ENCODE results near the gene ZBTB8OS. TPM values are rescaled to one million over a fixed set of nuclear protein-coding genes. Genes with fewer than 3 reads are reported as not detected.
"Not testable (repeated sequence)": the region's sequence is repeated elsewhere in the genome, so short reads cannot be mapped to it uniquely, and the experiment has no call there.

ZBTB8OS gene
- total and polyA plus RNA-seq, 9 donors: 20.1 to 37.0 (median 25.5) TPM

DNA sequence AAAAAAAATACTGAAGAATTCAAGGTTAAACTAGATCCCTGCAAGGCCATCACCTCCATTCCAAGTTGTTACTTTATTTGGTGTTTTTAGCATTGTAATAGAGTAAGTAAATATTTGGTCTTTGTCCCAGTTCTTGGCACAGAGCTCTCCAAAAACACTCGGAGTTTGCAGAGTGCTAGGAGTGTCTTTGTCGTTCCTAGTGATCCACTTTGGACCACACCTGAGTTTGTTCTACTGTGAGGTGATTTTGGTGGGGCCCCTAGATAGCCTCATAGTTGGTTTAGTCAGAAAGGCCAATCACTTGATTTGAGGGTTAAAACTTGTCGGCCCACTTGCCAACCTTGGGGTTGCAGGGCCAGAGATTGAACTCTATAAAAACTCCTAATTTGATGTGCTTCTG, 26.6 kb upstream of the ZBTB8OS start:
- peaks cover 3% of the 10 kb centered on the region for H3K4me1 ChIP-seq (ENCODE audit: insufficient read depth)
- H3K27me3 ChIP-seq: no peaks in the 10 kb centered on the region
- intact Hi-C loops (cut with DNase I): no loop called here
- H3K4me3 ChIP-seq: no peak overlapping the region
- no peak for TF ChIP-seq EP300 (IDR thresholded peaks at IDR 0.05)
- H3K27ac ChIP-seq: no peak overlapping the region
- 10 to 20% (median 13%) methylated on average over 3 of the region's 3 CpGs for WGBS, 3 donors
- H3K36me3 ChIP-seq: no peaks in the 10 kb centered on the region
- H3K9me3 ChIP-seq: no peaks in the 10 kb centered on the region
- DNase-seq: no peak

DNA sequence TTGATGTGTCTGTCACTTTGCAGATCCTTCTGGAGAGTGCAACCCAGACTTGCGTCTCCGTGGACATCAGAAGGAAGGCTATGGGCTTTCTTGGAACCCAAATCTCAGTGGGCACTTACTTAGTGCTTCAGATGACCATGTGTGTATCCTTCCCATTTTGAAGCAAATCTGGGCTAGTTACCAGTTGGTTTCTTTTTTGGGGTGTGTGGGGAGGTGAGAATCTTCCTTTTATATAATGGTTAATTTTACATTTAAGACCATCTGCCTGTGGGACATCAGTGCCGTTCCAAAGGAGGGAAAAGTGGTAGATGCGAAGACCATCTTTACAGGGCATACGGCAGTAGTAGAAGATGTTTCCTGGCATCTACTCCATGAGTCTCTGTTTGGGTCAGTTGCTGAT, 18.4 kb upstream of the ZBTB8OS start:
- DNase-seq; H3K9me3 ChIP-seq; H3K36me3 ChIP-seq; intact Hi-C loops (cut with DNase I); H3K4me1 ChIP-seq (ENCODE audit: insufficient read depth); H3K27me3 ChIP-seq; H3K4me3 ChIP-seq; H3K27ac ChIP-seq: not testable (repeated sequence)
- WGBS, 3 donors: 88 to 94% (median 92%) methylated on average over 5 of the region's 5 CpGs

DNA sequence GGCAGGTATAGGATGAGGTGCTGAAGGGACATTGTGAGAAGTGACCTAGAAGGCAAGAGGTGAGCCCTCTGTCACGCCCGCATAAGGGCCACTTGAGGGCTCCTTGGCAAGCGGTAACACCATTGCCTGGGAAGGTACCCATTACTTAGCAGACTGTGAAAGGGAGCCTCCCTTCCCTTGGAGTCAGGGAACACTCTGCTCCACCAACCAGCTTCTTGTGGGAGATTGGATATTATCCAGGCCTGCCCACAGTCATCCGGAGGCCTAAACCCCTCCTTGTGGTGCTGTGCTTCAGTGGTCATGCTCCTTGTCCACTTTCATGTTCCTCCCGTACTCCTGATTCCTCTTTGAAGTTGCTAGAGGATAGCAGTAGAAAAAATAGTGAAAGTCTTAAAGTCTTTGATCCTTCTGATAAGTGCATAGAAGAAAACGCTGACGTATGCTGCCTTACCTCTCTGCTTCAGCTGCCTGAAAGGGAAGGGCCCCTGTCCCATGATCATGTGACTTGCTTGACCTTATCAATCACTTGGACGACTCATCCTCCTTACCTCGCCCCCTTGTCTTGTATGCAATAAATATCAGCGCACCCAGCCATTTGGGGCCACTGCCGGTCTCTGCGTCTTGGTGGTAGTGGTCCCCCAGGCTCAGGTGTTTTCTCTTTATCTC, 16.7 kb upstream of the ZBTB8OS start:
- intact Hi-C loops (cut with DNase I): no loop called here
- 75 to 80% (median 79%) methylated on average over 12 of the region's 12 CpGs for WGBS, 3 donors

DNA sequence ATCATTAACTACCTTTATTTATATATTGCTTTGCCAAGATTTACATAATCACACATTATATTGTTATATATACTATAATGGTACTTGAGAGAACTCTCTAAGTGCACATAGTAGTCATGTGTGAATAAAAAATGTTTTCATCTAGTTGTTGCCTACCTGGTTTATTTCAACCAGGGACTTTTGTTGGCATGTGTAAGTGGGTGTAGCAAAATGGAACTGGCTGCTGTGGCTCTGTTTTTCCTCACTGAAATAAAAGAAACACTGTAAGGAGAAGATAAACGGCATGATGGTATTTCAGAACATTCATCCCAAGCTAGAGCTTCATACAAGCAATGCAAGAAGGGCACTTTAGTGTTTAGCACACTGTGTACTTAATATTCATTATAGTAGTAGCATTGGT, 15.6 kb upstream of the ZBTB8OS start:
- intact Hi-C loops (cut with DNase I): no loop called here
- Histone ChIP-seq H3K27ac (no peak overlapping the region), H3K4me1 (ENCODE audit: insufficient read depth) (no peaks in the 10 kb centered on the region), H3K4me3 (no peak overlapping the region), H3K9me3 (no peaks in the 10 kb centered on the region), H3K27me3 (no peaks in the 10 kb centered on the region), H3K36me3 (no peaks in the 10 kb centered on the region)
- 15 to 33% (median 26%) methylated on average over 1 of the region's 1 CpG for WGBS, 3 donors
- TF ChIP-seq, protein P1, sequence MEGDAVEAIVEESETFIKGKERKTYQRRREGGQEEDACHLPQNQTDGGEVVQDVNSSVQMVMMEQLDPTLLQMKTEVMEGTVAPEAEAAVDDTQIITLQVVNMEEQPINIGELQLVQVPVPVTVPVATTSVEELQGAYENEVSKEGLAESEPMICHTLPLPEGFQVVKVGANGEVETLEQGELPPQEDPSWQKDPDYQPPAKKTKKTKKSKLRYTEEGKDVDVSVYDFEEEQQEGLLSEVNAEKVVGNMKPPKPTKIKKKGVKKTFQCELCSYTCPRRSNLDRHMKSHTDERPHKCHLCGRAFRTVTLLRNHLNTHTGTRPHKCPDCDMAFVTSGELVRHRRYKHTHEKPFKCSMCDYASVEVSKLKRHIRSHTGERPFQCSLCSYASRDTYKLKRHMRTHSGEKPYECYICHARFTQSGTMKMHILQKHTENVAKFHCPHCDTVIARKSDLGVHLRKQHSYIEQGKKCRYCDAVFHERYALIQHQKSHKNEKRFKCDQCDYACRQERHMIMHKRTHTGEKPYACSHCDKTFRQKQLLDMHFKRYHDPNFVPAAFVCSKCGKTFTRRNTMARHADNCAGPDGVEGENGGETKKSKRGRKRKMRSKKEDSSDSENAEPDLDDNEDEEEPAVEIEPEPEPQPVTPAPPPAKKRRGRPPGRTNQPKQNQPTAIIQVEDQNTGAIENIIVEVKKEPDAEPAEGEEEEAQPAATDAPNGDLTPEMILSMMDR (IDR thresholded peaks at IDR 0.05): no peak
- no peak for TF ChIP-seq EP300 (IDR thresholded peaks at IDR 0.05)
- no peak for TF ChIP-seq POLR2A (IDR thresholded peaks at IDR 0.05)
- no peak for DNase-seq

More for the DNA sequence above, 16.7 kb upstream of the ZBTB8OS start:
- H3K4me3 ChIP-seq: no peak overlapping the region
- DNase-seq: no peak
- H3K9me3 ChIP-seq: no peaks in the 10 kb centered on the region
- no peak overlapping the region for H3K27ac ChIP-seq
- H3K27me3 ChIP-seq: no peaks in the 10 kb centered on the region
- H3K36me3 ChIP-seq: no peaks in the 10 kb centered on the region
- TF ChIP-seq POLR2A (IDR thresholded peaks at IDR 0.05) (no peak), EP300 (IDR thresholded peaks at IDR 0.05) (no peak)
- TF ChIP-seq, protein P1 (IDR thresholded peaks at IDR 0.05): no peak
- no peaks in the 10 kb centered on the region for H3K4me1 ChIP-seq (ENCODE audit: insufficient read depth)

DNA sequence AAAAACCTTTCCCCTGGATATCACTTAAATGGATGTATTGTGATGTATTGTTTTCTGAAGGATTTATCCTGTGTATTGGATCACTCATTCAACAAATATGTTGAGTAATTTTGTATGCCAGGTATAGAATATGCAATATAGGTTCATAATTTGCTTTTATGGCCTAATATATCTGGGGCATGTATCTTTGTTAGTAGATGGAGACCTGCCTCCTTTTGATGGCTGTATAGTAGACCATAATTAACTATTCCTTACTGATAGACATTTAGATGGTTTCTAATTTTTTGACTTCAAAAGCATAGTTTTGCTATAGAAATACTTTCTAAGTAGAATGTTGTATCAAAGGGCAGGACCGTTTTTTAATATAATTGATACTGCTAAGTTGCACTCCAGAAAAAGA, 9.2 kb upstream of the ZBTB8OS start:
- 75 to 93% (median 85%) methylated on average over 1 of the region's 1 CpG for WGBS, 3 donors
- no peak overlapping the region for H3K27ac ChIP-seq
- no peak for DNase-seq
- H3K4me3 ChIP-seq: no peak overlapping the region
- TF ChIP-seq EP300 (IDR thresholded peaks at IDR 0.05): no peak
- TF ChIP-seq, protein P1 (IDR thresholded peaks at IDR 0.05): no peak
- no peak for TF ChIP-seq POLR2A (IDR thresholded peaks at IDR 0.05)
- H3K9me3 ChIP-seq: no peaks in the 10 kb centered on the region
- intact Hi-C loops (cut with DNase I): loop anchor here in 1 of 4 donors (10.0 kb wide), 1 partner anchor 45 kb away; the partner anchor contains the start of gene SYNC
- no peaks in the 10 kb centered on the region for H3K36me3 ChIP-seq
- peaks cover 6% of the 10 kb centered on the region for H3K4me1 ChIP-seq (ENCODE audit: insufficient read depth)
- H3K27me3 ChIP-seq: no peaks in the 10 kb centered on the region

Measured in ovary (tissue), 9 donors.